NCI-H1105 treated with DMSO at 0.1 percent for 48 hours (cell line): ENCODE measurements around the gene OR2T8.

Experiments used
- DNase-seq: peaks from one replicate; lab custom pipeline; 2025; lab: John Stamatoyannopoulos, UW

OR2T8 gene

DNA sequence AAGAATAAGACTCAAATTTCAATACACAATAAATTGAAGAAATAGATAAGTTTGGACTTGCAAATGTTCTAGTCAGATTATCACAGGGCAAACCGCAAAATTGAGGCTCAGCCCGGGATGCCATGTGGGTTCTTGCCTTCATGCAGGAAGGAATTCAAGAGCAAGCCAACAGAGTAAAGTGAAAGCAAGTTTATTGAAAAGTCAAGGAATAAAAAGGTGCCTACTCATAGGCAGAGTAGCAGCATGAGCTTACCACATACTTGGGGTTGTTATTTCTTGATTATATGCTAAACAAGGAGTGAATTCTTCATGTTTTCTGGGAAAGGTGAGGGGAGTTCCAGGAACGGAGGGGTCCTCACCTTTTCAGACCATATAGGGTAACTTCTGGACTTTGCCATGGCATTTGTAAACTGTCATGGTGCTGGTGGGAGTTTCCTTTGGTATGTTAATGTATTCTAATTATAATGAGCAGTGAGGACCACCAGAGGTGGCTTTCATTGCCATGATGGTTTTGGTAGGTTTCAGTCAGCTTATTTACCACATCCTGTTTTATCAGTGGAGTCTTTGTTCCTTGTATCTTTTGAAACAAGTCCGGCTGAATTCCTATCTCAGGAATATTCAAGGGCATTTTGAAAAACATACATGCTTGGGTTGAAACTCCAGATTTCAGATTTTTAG is 43.0 kb downstream of the OR2T8 start:
- DNase-seq: no peak

DNA sequence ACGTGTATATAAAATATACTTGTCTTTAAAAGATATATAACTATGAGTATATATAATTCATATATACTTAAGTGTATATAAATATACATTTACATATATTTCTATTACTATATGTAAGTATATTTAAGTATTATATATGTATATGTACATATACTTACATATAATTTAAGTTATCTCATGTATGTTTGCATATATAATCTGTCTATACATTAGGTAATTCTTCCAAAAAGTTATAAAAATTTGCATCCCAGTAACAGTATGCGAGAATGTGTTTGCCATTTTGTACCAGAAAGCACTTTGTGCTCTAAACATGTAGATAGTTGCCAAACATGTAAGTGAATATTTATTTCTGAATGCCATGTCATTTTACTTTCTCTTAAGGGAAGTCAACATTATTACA is 44.9 kb downstream of the OR2T8 start, which contains the start of gene OR2AK2:
Gene OR2AK2, plus strand, starts transcription at position 301 of the 400 bp plus-strand sequence. CDS start 144 bp downstream, outside the sequence.
- no peak for DNase-seq

DNA sequence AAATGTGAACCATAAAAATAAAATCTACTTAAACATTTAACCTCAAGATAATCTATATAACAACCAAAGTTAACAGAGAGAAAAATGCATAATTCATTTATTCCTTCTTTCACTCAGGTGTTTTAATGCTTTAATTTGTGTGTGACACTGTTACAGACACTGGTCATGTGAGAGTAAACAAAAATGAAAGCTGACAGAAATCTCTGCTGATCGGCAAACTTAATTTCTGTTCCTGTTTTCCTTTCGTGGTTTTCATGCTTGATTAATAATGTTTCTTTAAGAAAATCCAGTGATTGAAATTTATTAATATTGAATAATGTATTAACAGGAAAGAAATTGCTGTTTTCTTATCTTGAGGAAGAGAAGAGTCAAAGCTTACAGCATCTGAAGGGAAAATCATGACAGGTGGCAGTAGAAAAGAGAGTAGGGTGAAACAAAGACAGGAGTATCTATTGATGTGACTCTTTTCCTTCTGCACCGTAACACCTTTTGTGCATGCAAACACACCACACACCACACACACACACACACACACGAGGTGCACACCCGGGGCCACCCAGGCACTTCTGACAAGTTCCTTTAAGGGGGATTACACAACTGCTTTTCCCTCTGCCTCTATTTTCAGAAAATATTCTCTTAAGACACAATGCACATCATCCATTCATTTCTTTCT is 46.6 kb downstream of the OR2T8 start:
- DNase-seq: no peak
